MM.1S (cell line): Measurements from ENCODE around the gene MAP2K3.

Experiments used
- DNase-seq: peaks from one replicate; pipeline ENCODE4 v3.0.0-alpha.2; 2015
- H2AFZ ChIP-seq: fragments of 300-600 bp; sonication (generic); 2 replicates; pipeline ENCODE4 v1.6.0; 2016; ENCODE audit warnings: antibody characterized with exemption, low read length
- H3F3A ChIP-seq: fragments of 300-600 bp; sonication (generic); 2 replicates; pipeline ENCODE4 v1.6.1; 2016; ENCODE audit warnings: mild to moderate bottlenecking, antibody characterized with exemption, low read length, moderate library complexity, mixed read lengths; ENCODE audit not compliant: insufficient read depth
- H3K27ac ChIP-seq: fragments of 300-600 bp; sonication (generic); 2 replicates; pipeline ENCODE4 v1.5.1; 2016; ENCODE audit warnings: mild to moderate bottlenecking, low read length
- H3K27me3 ChIP-seq: fragments of 300-600 bp; sonication (generic); replicated peaks from 2 replicates; pipeline ENCODE4 v1.6.0; 2016; ENCODE audit warnings: low read length; ENCODE audit not compliant: insufficient read depth
- H3K36me3 ChIP-seq: fragments of 300-600 bp; sonication (generic); replicated peaks from 2 replicates; pipeline ENCODE4 v1.6.1; 2016; ENCODE audit warnings: mild to moderate bottlenecking, low read length, mixed read lengths; ENCODE audit not compliant: insufficient read depth
- H3K4me1 ChIP-seq: fragments of 300-600 bp; sonication (generic); 2 replicates; pipeline ENCODE4 v1.6.1; 2016; ENCODE audit warnings: low read length, mixed read lengths
- H3K4me2 ChIP-seq: fragments of 300-600 bp; sonication (generic); 2 replicates; pipeline ENCODE4 v1.6.0; 2016; ENCODE audit warnings: low read depth, low read length
- H3K4me3 ChIP-seq: fragments of 300-600 bp; sonication (generic); 2 replicates; pipeline ENCODE4 v1.5.1; 2016; ENCODE audit warnings: low read length, mixed read lengths
- H3K79me2 ChIP-seq: fragments of 300-600 bp; sonication (generic); 2 replicates; pipeline ENCODE4 v1.6.1; 2016; ENCODE audit warnings: mixed run types, low read length, mixed read lengths
- H3K9ac ChIP-seq: fragments of 300-600 bp; sonication (generic); 2 replicates; pipeline ENCODE4 v1.6.1; 2016; ENCODE audit warnings: low read length, mixed read lengths
- H3K9me2 ChIP-seq: fragments of 300-600 bp; sonication (generic); replicated peaks from 2 replicates; pipeline ENCODE4 v1.6.1; 2016; ENCODE audit warnings: mild to moderate bottlenecking, low read length, mixed read lengths; ENCODE audit not compliant: insufficient read depth
- H3K9me3 ChIP-seq: fragments of 300-600 bp; sonication (generic); replicated peaks from 2 replicates; pipeline ENCODE4 v1.6.1; 2016; ENCODE audit warnings: mild to moderate bottlenecking, low read length, mixed read lengths; ENCODE audit not compliant: insufficient read depth
- H4K20me1 ChIP-seq: fragments of 300-600 bp; sonication (generic); 2 replicates; pipeline ENCODE4 v1.6.1; 2016; ENCODE audit warnings: mild to moderate bottlenecking, low read length, moderate library complexity, mixed read lengths; ENCODE audit not compliant: insufficient read depth
- EZH2 ChIP-seq: fragments of 300-600 bp; sonication (generic); optimal IDR thresholded peaks from 2 replicates; pipeline ENCODE3; 2017; ENCODE audit warnings: low read depth, mild to moderate bottlenecking, antibody characterized with exemption, low read length, mixed read lengths
- EZH2phosphoT487 ChIP-seq: fragments of 300-600 bp; sonication (generic); IDR thresholded peaks from 2 replicates; pipeline ENCODE4 v1.6.1; 2018; ENCODE audit warnings: antibody characterized with exemption, low read length
- TF ChIP-seq, protein P1 (sequence below): fragments of 300-600 bp; sonication (generic); IDR thresholded peaks from 2 replicates; pipeline ENCODE4 v1.5.1; 2016; ENCODE audit warnings: antibody characterized with exemption, low read length, mixed read lengths

MAP2K3 gene

GRCh38 chr17:21272250-21272649, 12.3 kb upstream of the MAP2K3 start:
- Histone ChIP-seq H4K20me1 (no peaks in the 10 kb centered on the region), H3K36me3 (no peaks in the 10 kb centered on the region), H3K27ac (no peak overlapping the region), H3K9me3 (no peaks in the 10 kb centered on the region), H3K79me2 (no peaks in the 10 kb centered on the region), H3K27me3 (no peaks in the 10 kb centered on the region), H3K4me2 (no peak overlapping the region), H3K4me3 (no peak overlapping the region), H3K9me2 (no peaks in the 10 kb centered on the region), H3F3A (no peaks in the 10 kb centered on the region), H3K9ac (no peak overlapping the region), H2AFZ (no peak overlapping the region), H3K4me1 (peaks cover 9% of the 10 kb centered on the region)
- no peak for TF ChIP-seq EZH2phosphoT487
- TF ChIP-seq, protein P1, sequence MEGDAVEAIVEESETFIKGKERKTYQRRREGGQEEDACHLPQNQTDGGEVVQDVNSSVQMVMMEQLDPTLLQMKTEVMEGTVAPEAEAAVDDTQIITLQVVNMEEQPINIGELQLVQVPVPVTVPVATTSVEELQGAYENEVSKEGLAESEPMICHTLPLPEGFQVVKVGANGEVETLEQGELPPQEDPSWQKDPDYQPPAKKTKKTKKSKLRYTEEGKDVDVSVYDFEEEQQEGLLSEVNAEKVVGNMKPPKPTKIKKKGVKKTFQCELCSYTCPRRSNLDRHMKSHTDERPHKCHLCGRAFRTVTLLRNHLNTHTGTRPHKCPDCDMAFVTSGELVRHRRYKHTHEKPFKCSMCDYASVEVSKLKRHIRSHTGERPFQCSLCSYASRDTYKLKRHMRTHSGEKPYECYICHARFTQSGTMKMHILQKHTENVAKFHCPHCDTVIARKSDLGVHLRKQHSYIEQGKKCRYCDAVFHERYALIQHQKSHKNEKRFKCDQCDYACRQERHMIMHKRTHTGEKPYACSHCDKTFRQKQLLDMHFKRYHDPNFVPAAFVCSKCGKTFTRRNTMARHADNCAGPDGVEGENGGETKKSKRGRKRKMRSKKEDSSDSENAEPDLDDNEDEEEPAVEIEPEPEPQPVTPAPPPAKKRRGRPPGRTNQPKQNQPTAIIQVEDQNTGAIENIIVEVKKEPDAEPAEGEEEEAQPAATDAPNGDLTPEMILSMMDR = no peak
- no peak for TF ChIP-seq EZH2
- DNase-seq = no peak

- Histone ChIP-seq H3K36me3 (no peaks in the 10 kb centered on the region), H3K4me2 (no peak overlapping the region), H3F3A (no peaks in the 10 kb centered on the region), H4K20me1 (no peaks in the 10 kb centered on the region), H3K9ac (no peak overlapping the region), H3K4me3 (no peak overlapping the region), H3K27ac (no peak overlapping the region), H2AFZ (no peak overlapping the region), H3K4me1 (peaks cover 5% of the 10 kb centered on the region), H3K79me2 (no peaks in the 10 kb centered on the region), H3K9me2 (no peaks in the 10 kb centered on the region), H3K9me3 (no peaks in the 10 kb centered on the region), H3K27me3 (no peaks in the 10 kb centered on the region)
- DNase-seq = no peak
- TF ChIP-seq, protein P1 = no peak
- TF ChIP-seq EZH2phosphoT487 (no peak), EZH2 (no peak)
These were observed 11.4 kb upstream of the MAP2K3 start for GRCh38 chr17:21272881-21273792.

GRCh38 chr17:21275047-21275578, 9.4 kb upstream of the MAP2K3 start:
- TF ChIP-seq, protein P1 = no peak
- TF ChIP-seq EZH2 (no peak), EZH2phosphoT487 (no peak)
- H3K9me3 ChIP-seq = no peaks in the 10 kb centered on the region
- no peaks in the 10 kb centered on the region for H4K20me1 ChIP-seq
- no peaks in the 10 kb centered on the region for H3F3A ChIP-seq
- H3K9me2 ChIP-seq = no peaks in the 10 kb centered on the region
- peak overlapping the region; percentile 79 for H3K4me3 ChIP-seq
- H3K79me2 ChIP-seq = no peaks in the 10 kb centered on the region
- H3K4me2 ChIP-seq = peak overlapping the region; percentile 97
- H3K36me3 ChIP-seq = no peaks in the 10 kb centered on the region
- no peak for DNase-seq
- no peaks in the 10 kb centered on the region for H3K27me3 ChIP-seq
- H2AFZ ChIP-seq = peak overlapping the region; percentile 94
- peaks cover 21% of the 10 kb centered on the region for H3K4me1 ChIP-seq
- no peak overlapping the region for H3K27ac ChIP-seq
- peak overlapping the region; percentile 67 for H3K9ac ChIP-seq
